GM21825 (cell line): ENCODE results near the gene CATSPER4.

Source experiments
- ATAC-seq: cut with Tn5 transposase; IDR thresholded peaks from one replicate; pipeline ENCODE4 v1.9.1; 2021; ENCODE audit warnings: mild to moderate bottlenecking, moderate library complexity; ENCODE audit not compliant: unreplicated experiment

Gene CATSPER4

GRCh38 chr1:26190373-26190987, at the start of gene CATSPER4:
CATSPER4 (plus strand) TSS chr1:26190602; CDS start chr1:26190628, 26 bp downstream.
- ATAC-seq = no peak

GRCh38 chr1:26142159-26142558, 48.2 kb upstream of the CATSPER4 start:
- ATAC-seq = no peak

GRCh38 chr1:26145041-26145959, 45.1 kb upstream of the CATSPER4 start:
- peak; percentile 73 for ATAC-seq

- no peak for ATAC-seq
Measured at GRCh38 chr1:26145960-26146294, 44.5 kb upstream of the CATSPER4 start.

- no peak for ATAC-seq
Measured at GRCh38 chr1:26148887-26149286, 41.5 kb upstream of the CATSPER4 start.

- no peak for ATAC-seq
Measured at GRCh38 chr1:26153966-26154532, 36.4 kb upstream of the CATSPER4 start.

GRCh38 chr1:26154750-26155149, 35.7 kb upstream of the CATSPER4 start:
- no peak for ATAC-seq

- no peak for ATAC-seq
Measured at GRCh38 chr1:26155370-26156284, 34.8 kb upstream of the CATSPER4 start.

- no peak for ATAC-seq
Measured at GRCh38 chr1:26156285-26157038, 33.9 kb upstream of the CATSPER4 start.

GRCh38 chr1:26158271-26158907, 32.0 kb upstream of the CATSPER4 start:
- ATAC-seq = no peak

GRCh38 chr1:26158908-26159742, 31.3 kb upstream of the CATSPER4 start, which contains the start of gene FAM110D:
FAM110D (plus strand) TSS chr1:26159079; CDS start chr1:26161292, 2,213 bp downstream.
- no peak for ATAC-seq

- no peak for ATAC-seq
Measured at GRCh38 chr1:26159743-26160039, 30.7 kb upstream of the CATSPER4 start.

GRCh38 chr1:26160527-26161414, 29.6 kb upstream of the CATSPER4 start:
- no peak for ATAC-seq

GRCh38 chr1:26161415-26162219, 28.8 kb upstream of the CATSPER4 start:
- ATAC-seq = no peak

GRCh38 chr1:26162220-26162709, 28.1 kb upstream of the CATSPER4 start:
- no peak for ATAC-seq

GRCh38 chr1:26163684-26164035, 26.7 kb upstream of the CATSPER4 start:
- ATAC-seq = no peak
